ENCODE data around the gene TSHZ2. TPM values are rescaled to one million over a fixed set of nuclear protein-coding genes. Genes with fewer than 3 reads are reported as not detected.
A peak's percentile ranks its signal among the peaks of the same experiment; 100 is the strongest.

The TSHZ2 gene
- total RNA-seq, 2 experiments from 2014 or later, result 8.1 to 9.2 TPM

- H3K36me3 Mint-ChIP-seq (ENCODE audit: low read depth), result peaks cover 4% of the 10 kb centered on the region
- no peaks in the 10 kb centered on the region for H3K9me3 Mint-ChIP-seq
- DNase-seq, result peak; percentile 66
- H3K27me3 Mint-ChIP-seq, result no peaks in the 10 kb centered on the region
- ChIA-PET CTCF (interaction anchor here (0.7 kb wide), 1 partner anchor 284 kb away, joined by 3 read pairs; no protein-coding TSS in a partner anchor), POLR2A (no interaction called here)
- H3K4me1 Mint-ChIP-seq, result peaks cover 28% of the 10 kb centered on the region
- peak overlapping the region; percentile 63 for H3K27ac Mint-ChIP-seq
- no peak overlapping the region for H3K4me3 Mint-ChIP-seq
Measured at GRCh38 chr20:53387983-53388675, 416.0 kb downstream of the TSHZ2 start.

- peaks cover 4% of the 10 kb centered on the region for H3K36me3 Mint-ChIP-seq (ENCODE audit: low read depth)
- H3K9me3 Mint-ChIP-seq, result no peaks in the 10 kb centered on the region
- H3K4me1 Mint-ChIP-seq, result peaks cover 28% of the 10 kb centered on the region
- no peaks in the 10 kb centered on the region for H3K27me3 Mint-ChIP-seq
- no peak for DNase-seq
- POLR2A ChIA-PET, result no interaction called here
- CTCF ChIA-PET, result no interaction called here
- no peak overlapping the region for H3K4me3 Mint-ChIP-seq
- no peak overlapping the region for H3K27ac Mint-ChIP-seq
Measured at GRCh38 chr20:53389516-53390300, 417.6 kb downstream of the TSHZ2 start.

GRCh38 chr20:53390770-53391169, 418.6 kb downstream of the TSHZ2 start:
- ChIA-PET POLR2A (no interaction called here), CTCF (interaction anchor here (0.5 kb wide), 1 partner anchor 929 kb away, joined by 3 read pairs; no protein-coding TSS in a partner anchor)
- Mint-ChIP-seq H3K9me3 (no peaks in the 10 kb centered on the region), H3K36me3 (ENCODE audit: low read depth) (peaks cover 4% of the 10 kb centered on the region), H3K27me3 (no peaks in the 10 kb centered on the region), H3K27ac (no peak overlapping the region), H3K4me3 (no peak overlapping the region), H3K4me1 (peaks cover 28% of the 10 kb centered on the region)
- no peak for DNase-seq

- peaks cover 8% of the 10 kb centered on the region for H3K4me1 Mint-ChIP-seq
- no peak overlapping the region for H3K4me3 Mint-ChIP-seq
- DNase-seq, result no peak
- peaks cover 1% of the 10 kb centered on the region for H3K36me3 Mint-ChIP-seq (ENCODE audit: low read depth)
- H3K27ac Mint-ChIP-seq, result no peak overlapping the region
- POLR2A ChIA-PET, result no interaction called here
- CTCF ChIA-PET, result interaction anchor here (0.6 kb wide), 1 partner anchor 35 kb away, joined by 3 read pairs; no protein-coding TSS in a partner anchor
- no peaks in the 10 kb centered on the region for H3K27me3 Mint-ChIP-seq
- H3K9me3 Mint-ChIP-seq, result peaks cover 2% of the 10 kb centered on the region
Measured at GRCh38 chr20:53394433-53394832, 422.3 kb downstream of the TSHZ2 start.

GRCh38 chr20:53395188-53395923, 423.2 kb downstream of the TSHZ2 start:
- DNase-seq, result no peak
- no peak overlapping the region for H3K4me3 Mint-ChIP-seq
- H3K27me3 Mint-ChIP-seq, result no peaks in the 10 kb centered on the region
- no peak overlapping the region for H3K27ac Mint-ChIP-seq
- H3K36me3 Mint-ChIP-seq (ENCODE audit: low read depth), result peaks cover 1% of the 10 kb centered on the region
- ChIA-PET CTCF (interaction anchor here (0.6 kb wide), 1 partner anchor 36 kb away, joined by 3 read pairs; no protein-coding TSS in a partner anchor), POLR2A (interaction anchor here (0.5 to 0.7 kb wide), 2 partner anchors 122 to 583 kb away, joined by 3 to 5 read pairs; no protein-coding TSS in a partner anchor)
- H3K9me3 Mint-ChIP-seq, result peaks cover 2% of the 10 kb centered on the region
- peaks cover 4% of the 10 kb centered on the region for H3K4me1 Mint-ChIP-seq

GRCh38 chr20:53399083-53399482, 426.9 kb downstream of the TSHZ2 start:
- Mint-ChIP-seq H3K36me3 (ENCODE audit: low read depth) (peaks cover 2% of the 10 kb centered on the region), H3K27ac (no peak overlapping the region), H3K4me1 (peaks cover 25% of the 10 kb centered on the region), H3K9me3 (peaks cover 2% of the 10 kb centered on the region), H3K27me3 (no peaks in the 10 kb centered on the region), H3K4me3 (no peak overlapping the region)
- CTCF ChIA-PET, result no interaction called here
- POLR2A ChIA-PET, result no interaction called here
- no peak for DNase-seq

- peaks cover 2% of the 10 kb centered on the region for H3K9me3 Mint-ChIP-seq
- no peak for DNase-seq
- H3K36me3 Mint-ChIP-seq (ENCODE audit: low read depth), result peaks cover 2% of the 10 kb centered on the region
- CTCF ChIA-PET, result no interaction called here
- POLR2A ChIA-PET, result no interaction called here
- no peaks in the 10 kb centered on the region for H3K27me3 Mint-ChIP-seq
- H3K4me1 Mint-ChIP-seq, result peaks cover 25% of the 10 kb centered on the region
- no peak overlapping the region for H3K4me3 Mint-ChIP-seq
- no peak overlapping the region for H3K27ac Mint-ChIP-seq
Measured at GRCh38 chr20:53399592-53400335, 427.6 kb downstream of the TSHZ2 start.

- Mint-ChIP-seq H3K36me3 (ENCODE audit: low read depth) (peaks cover 2% of the 10 kb centered on the region), H3K4me1 (peaks cover 27% of the 10 kb centered on the region), H3K9me3 (peaks cover 2% of the 10 kb centered on the region), H3K27me3 (no peaks in the 10 kb centered on the region), H3K27ac (peak overlapping the region; percentile 61), H3K4me3 (no peak overlapping the region)
- ChIA-PET POLR2A (no interaction called here), CTCF (no interaction called here)
- peak; percentile 66 for DNase-seq
Measured at GRCh38 chr20:53402233-53403005, 430.3 kb downstream of the TSHZ2 start.

GRCh38 chr20:53403029-53403428, 430.9 kb downstream of the TSHZ2 start:
- peaks cover 2% of the 10 kb centered on the region for H3K36me3 Mint-ChIP-seq (ENCODE audit: low read depth)
- H3K9me3 Mint-ChIP-seq, result no peaks in the 10 kb centered on the region
- ChIA-PET CTCF (no interaction called here), POLR2A (no interaction called here)
- DNase-seq, result no peak
- no peak overlapping the region for H3K4me3 Mint-ChIP-seq
- peak overlapping the region; percentile 41 for H3K27ac Mint-ChIP-seq
- H3K4me1 Mint-ChIP-seq, result peaks cover 27% of the 10 kb centered on the region
- H3K27me3 Mint-ChIP-seq, result no peaks in the 10 kb centered on the region

- no peak for DNase-seq
- CTCF ChIA-PET, result interaction anchor here (0.7 kb wide), 1 partner anchor 20 kb away, joined by 3 read pairs; no protein-coding TSS in a partner anchor
- H3K27ac Mint-ChIP-seq, result no peak overlapping the region
- peaks cover 24% of the 10 kb centered on the region for H3K4me1 Mint-ChIP-seq
- no peak overlapping the region for H3K4me3 Mint-ChIP-seq
- H3K27me3 Mint-ChIP-seq, result no peaks in the 10 kb centered on the region
- POLR2A ChIA-PET, result no interaction called here
- peaks cover 2% of the 10 kb centered on the region for H3K36me3 Mint-ChIP-seq (ENCODE audit: low read depth)
- no peaks in the 10 kb centered on the region for H3K9me3 Mint-ChIP-seq
Measured at GRCh38 chr20:53405139-53405538, 433.0 kb downstream of the TSHZ2 start.

- no peak overlapping the region for H3K4me3 Mint-ChIP-seq
- ChIA-PET POLR2A (interaction anchor here (0.6 kb wide), 1 partner anchor 12 kb away, joined by 3 read pairs; no protein-coding TSS in a partner anchor), CTCF (no interaction called here)
- peaks cover 2% of the 10 kb centered on the region for H3K36me3 Mint-ChIP-seq (ENCODE audit: low read depth)
- peaks cover 21% of the 10 kb centered on the region for H3K4me1 Mint-ChIP-seq
- H3K27me3 Mint-ChIP-seq, result no peaks in the 10 kb centered on the region
- H3K27ac Mint-ChIP-seq, result no peak overlapping the region
- H3K9me3 Mint-ChIP-seq, result no peaks in the 10 kb centered on the region
- no peak for DNase-seq
Measured at GRCh38 chr20:53406580-53406979, 434.4 kb downstream of the TSHZ2 start.
